Endothelial cell (in vitro differentiated cells): Measurements from ENCODE around the gene CYTL1. TPM values are rescaled to one million over a fixed set of nuclear protein-coding genes. Genes with fewer than 3 reads are reported as not detected.
"Not testable (repeated sequence)": the region's sequence is repeated elsewhere in the genome, so short reads cannot be mapped to it uniquely, and the experiment has no call there.

Source experiments
- DNase-seq: peaks from one replicate; pipeline ENCODE4 v3.0.0; 2021; ENCODE audit warnings: low spot score
- H3K27ac Mint-ChIP-seq: one replicate; pipeline ENCODE4 v1.8.0; 2021; ENCODE audit warnings: mixed read lengths, inconsistent platforms; ENCODE audit not compliant: unreplicated experiment
- H3K27me3 Mint-ChIP-seq: one replicate; pipeline ENCODE4 v1.8.0; 2021; ENCODE audit warnings: mild to moderate bottlenecking, moderate library complexity, mixed read lengths, inconsistent platforms; ENCODE audit not compliant: unreplicated experiment
- H3K36me3 Mint-ChIP-seq: one replicate; pipeline ENCODE4 v1.8.0; 2021; ENCODE audit warnings: mild to moderate bottlenecking, low read depth, mixed read lengths, inconsistent platforms; ENCODE audit not compliant: unreplicated experiment
- H3K4me1 Mint-ChIP-seq: one replicate; pipeline ENCODE4 v1.8.0; 2021; ENCODE audit warnings: mild to moderate bottlenecking, mixed read lengths, inconsistent platforms; ENCODE audit not compliant: unreplicated experiment
- H3K4me3 Mint-ChIP-seq: one replicate; pipeline ENCODE4 v1.8.0; 2021; ENCODE audit warnings: mild to moderate bottlenecking, mixed read lengths, inconsistent platforms; ENCODE audit not compliant: unreplicated experiment
- H3K9me3 Mint-ChIP-seq: one replicate; pipeline ENCODE4 v1.8.0; 2021; ENCODE audit warnings: mixed read lengths, inconsistent platforms; ENCODE audit not compliant: unreplicated experiment
- CTCF ChIP-seq: fragments of 200-600 bp; sonication (generic); IDR thresholded peaks from one replicate; pipeline ENCODE4 v1.5.0; 2021; ENCODE audit warnings: antibody characterized with exemption; ENCODE audit not compliant: unreplicated experiment
- long read RNA-seq: library from polyadenylated mRNA; unstranded; transcript quantifications from one replicate; pipeline ENCODE4 v2.0.0, GENCODE V29; 2020; ENCODE audit not compliant: unreplicated experiment
- total RNA-seq: library from RNA; stranded (reverse); fragmentation: NEBNext Ultra II Directional; extraction: Animal tissue kit (Norgen Biotek cat#: 25700); gene quantifications from one replicate; pipeline ENCODE4 v1.2.1, GENCODE V29; 2021; ENCODE audit not compliant: unreplicated experiment

CYTL1 gene, protein sequence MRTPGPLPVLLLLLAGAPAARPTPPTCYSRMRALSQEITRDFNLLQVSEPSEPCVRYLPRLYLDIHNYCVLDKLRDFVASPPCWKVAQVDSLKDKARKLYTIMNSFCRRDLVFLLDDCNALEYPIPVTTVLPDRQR
- total RNA-seq: not detected
- long read RNA-seq: 0 reads

GRCh38 chr4:5019274-5019673 lies at the start of gene CYTL1:
Gene CYTL1 (minus strand): TSS chr4:5019458. CDS start chr4:5019445, 13 bp downstream.
- TF ChIP-seq CTCF: no peak
- Mint-ChIP-seq H3K4me1 (no peaks in the 10 kb centered on the region), H3K27me3 (peaks cover 4% of the 10 kb centered on the region), H3K36me3 (peaks cover 4% of the 10 kb centered on the region), H3K27ac (no peak within 1 kb of the TSS), H3K4me3 (no peak within 1 kb of the TSS), H3K9me3 (no peaks in the 10 kb centered on the region)
- no peak for DNase-seq

DNA sequence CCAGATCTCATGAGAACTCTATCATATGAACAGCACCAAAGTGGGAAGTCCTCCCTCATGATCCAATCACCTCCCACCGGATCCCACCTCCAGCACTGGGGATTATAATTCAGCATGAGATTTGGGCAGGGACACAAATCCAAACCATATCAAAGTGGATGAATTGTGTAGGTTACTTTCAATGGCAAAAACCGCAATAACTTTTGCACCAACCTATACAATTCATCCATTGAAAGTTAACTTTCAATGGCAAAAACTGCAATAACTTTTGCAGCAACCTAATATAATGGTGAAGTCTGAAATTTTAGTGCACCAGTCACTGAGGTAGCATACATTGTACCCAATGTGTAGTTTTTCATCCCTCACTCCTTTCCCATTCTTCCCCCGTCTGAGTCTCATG lies 48.6 kb upstream of the CYTL1 start:
- Mint-ChIP-seq H3K36me3 (peaks cover 3% of the 10 kb centered on the region), H3K9me3 (peaks cover 5% of the 10 kb centered on the region), H3K4me3 (no peak overlapping the region), H3K27ac (no peak overlapping the region), H3K27me3 (no peaks in the 10 kb centered on the region), H3K4me1 (no peaks in the 10 kb centered on the region)
- TF ChIP-seq CTCF: no peak
- DNase-seq: no peak

DNA sequence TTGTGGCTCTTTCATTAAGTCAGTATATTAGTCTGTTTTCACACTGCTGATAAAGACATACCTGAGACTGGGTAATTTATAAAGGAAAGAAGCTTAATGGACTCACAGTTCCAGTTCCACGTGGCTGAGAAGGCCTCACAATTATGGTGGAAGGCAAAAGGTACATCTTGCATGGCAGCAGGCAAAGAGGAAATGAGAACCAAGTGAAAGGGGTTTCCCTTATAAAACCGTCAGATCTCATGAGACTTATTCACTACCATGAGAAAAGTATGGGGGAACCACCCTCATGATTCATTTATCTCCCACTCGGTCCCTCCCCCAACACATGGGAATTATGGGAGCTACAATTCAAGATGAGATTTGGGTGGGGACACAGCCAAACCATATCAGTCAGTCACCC lies 47.7 kb upstream of the CYTL1 start:
- H3K4me3 Mint-ChIP-seq, H3K36me3 Mint-ChIP-seq, DNase-seq, H3K27ac Mint-ChIP-seq, H3K9me3 Mint-ChIP-seq, H3K27me3 Mint-ChIP-seq, H3K4me1 Mint-ChIP-seq: not testable (repeated sequence)

- no peak overlapping the region for H3K4me3 Mint-ChIP-seq
- H3K36me3 Mint-ChIP-seq: peaks cover 3% of the 10 kb centered on the region
- H3K9me3 Mint-ChIP-seq: peaks cover 5% of the 10 kb centered on the region
- no peak for DNase-seq
- no peak overlapping the region for H3K27ac Mint-ChIP-seq
- TF ChIP-seq CTCF: no peak
- H3K4me1 Mint-ChIP-seq: no peaks in the 10 kb centered on the region
- peaks cover under 1% of the 10 kb centered on the region for H3K27me3 Mint-ChIP-seq
Measured at GRCh38 chr4:5066101-5066500, 46.8 kb upstream of the CYTL1 start.

GRCh38 chr4:5055411-5055810 lies 36.2 kb upstream of the CYTL1 start:
- no peak for DNase-seq
- Mint-ChIP-seq H3K27ac (no peak overlapping the region), H3K36me3 (no peaks in the 10 kb centered on the region), H3K4me1 (peaks cover 4% of the 10 kb centered on the region), H3K4me3 (no peak overlapping the region), H3K27me3 (peaks cover 12% of the 10 kb centered on the region), H3K9me3 (no peaks in the 10 kb centered on the region)
- TF ChIP-seq CTCF: no peak
